GM21526 (cell line): ENCODE results near the gene GABRR3.

Source experiments
- ATAC-seq: cut with Tn5 transposase; IDR thresholded peaks from one replicate; pipeline ENCODE4 v1.9.1; 2021; ENCODE audit warnings: moderate library complexity; ENCODE audit not compliant: unreplicated experiment, low FRiP score

The GABRR3 gene

GRCh38 chr3:98035208-98035607 is at the start of gene GABRR3:
Gene GABRR3 (minus strand): TSS chr3:98035315. CDS start chr3:98034987, 328 bp downstream.
- ATAC-seq: no peak

GRCh38 chr3:98073486-98073885 is 38.4 kb upstream of the GABRR3 start:
- ATAC-seq: no peak

GRCh38 chr3:98070840-98071239 is 35.7 kb upstream of the GABRR3 start:
- ATAC-seq: no peak

GRCh38 chr3:98068824-98069223 is 33.7 kb upstream of the GABRR3 start:
- no peak for ATAC-seq

GRCh38 chr3:98058244-98058960 is 23.3 kb upstream of the GABRR3 start:
- ATAC-seq: no peak

GRCh38 chr3:98057631-98058030 is 22.5 kb upstream of the GABRR3 start:
- no peak for ATAC-seq

GRCh38 chr3:98056035-98056434 is 20.9 kb upstream of the GABRR3 start:
- ATAC-seq: no peak

GRCh38 chr3:98049271-98049670 is 14.2 kb upstream of the GABRR3 start:
- no peak for ATAC-seq

GRCh38 chr3:98048586-98048985 is 13.5 kb upstream of the GABRR3 start:
- no peak for ATAC-seq

GRCh38 chr3:98041350-98041749 is 6.2 kb upstream of the GABRR3 start:
- no peak for ATAC-seq

- ATAC-seq: peak; percentile 94
These were observed 4.4 kb upstream of the GABRR3 start for GRCh38 chr3:98039322-98040024.

- ATAC-seq: peak; percentile 26
These were observed 3.8 kb upstream of the GABRR3 start for GRCh38 chr3:98038876-98039275.

GRCh38 chr3:98038286-98038685 is 3.2 kb upstream of the GABRR3 start:
- no peak for ATAC-seq

GRCh38 chr3:98034486-98034885 is 629 bp downstream of the GABRR3 start:
- ATAC-seq: no peak

GRCh38 chr3:98034036-98034435 is 1.1 kb downstream of the GABRR3 start:
- ATAC-seq: no peak

- no peak for ATAC-seq
These were observed 2.2 kb downstream of the GABRR3 start for GRCh38 chr3:98032904-98033303.

GRCh38 chr3:98032265-98032664 is 2.9 kb downstream of the GABRR3 start:
- no peak for ATAC-seq

- no peak for ATAC-seq
These were observed 6.0 kb downstream of the GABRR3 start for GRCh38 chr3:98029083-98029482.

GRCh38 chr3:98027085-98027446 is 8.0 kb downstream of the GABRR3 start:
- ATAC-seq: no peak

GRCh38 chr3:98026425-98027084 is 8.6 kb downstream of the GABRR3 start:
- ATAC-seq: no peak

GRCh38 chr3:98025392-98025945 is 9.6 kb downstream of the GABRR3 start:
- ATAC-seq: no peak
